ENCODE results near the gene WDR88. TPM values are rescaled to one million over a fixed set of nuclear protein-coding genes. Genes with fewer than 3 reads are reported as not detected.

The WDR88 gene
- not detected for polyA plus RNA-seq (2013, experiment 1 of 2)
- not detected for polyA plus RNA-seq (2013, experiment 2 of 2)

- H3K27ac ChIP-seq (ENCODE audit: low read depth, low read length) = no peak within 1 kb of the TSS
- H3K27me3 ChIP-seq (ENCODE audit: insufficient read depth, low read length, poor library complexity) = no peaks in the 10 kb centered on the region
- no peak within 1 kb of the TSS for H2BK5ac ChIP-seq (ENCODE audit: low read length)
- no peak within 1 kb of the TSS for H3K4me2 ChIP-seq (ENCODE audit: low read length)
- no peak within 1 kb of the TSS for H3K23ac ChIP-seq (ENCODE audit: low read length)
- no peak within 1 kb of the TSS for H2AK5ac ChIP-seq (ENCODE audit: low read length)
- H3K18ac ChIP-seq (ENCODE audit: low read length) = no peak within 1 kb of the TSS
- H3K56ac ChIP-seq (ENCODE audit: low read length) = no peak within 1 kb of the TSS
- H3K4me1 ChIP-seq (ENCODE audit: control insufficient read depth, low read depth, low read length) = no peaks in the 10 kb centered on the region
- H3K4ac ChIP-seq (ENCODE audit: low read depth, low read length) = no peak within 1 kb of the TSS
- H3K79me2 ChIP-seq (ENCODE audit: control insufficient read depth, insufficient read depth, low read length) = no peaks in the 10 kb centered on the region
- DNase-seq = no peak
- H3K36me3 ChIP-seq (ENCODE audit: control insufficient read depth, insufficient read depth, low read length) = no peaks in the 10 kb centered on the region
- H4K5ac ChIP-seq (ENCODE audit: low read length) = no peak within 1 kb of the TSS
- H3K79me1 ChIP-seq (ENCODE audit: low read length) = no peaks in the 10 kb centered on the region
- H3K4me3 ChIP-seq (ENCODE audit: low read length) = no peak within 1 kb of the TSS
- H2BK120ac ChIP-seq (ENCODE audit: low read depth, low read length) = no peak within 1 kb of the TSS
- WGBS (ENCODE audit: extremely low coverage, insufficient coverage, low lambda C conversion rate) = no CpG with 5 or more reads among the region's 43 CpGs
- H4K8ac ChIP-seq (ENCODE audit: low read depth, low read length) = no peak within 1 kb of the TSS
- no peak within 1 kb of the TSS for H2BK15ac ChIP-seq (replicated peaks; ENCODE audit: low read depth)
- H3K9ac ChIP-seq (ENCODE audit: low read length) = no peak within 1 kb of the TSS
Observed at GRCh38 chr19:33132021-33132420, at the start of gene WDR88. WDR88 (plus strand) TSS chr19:33132114; CDS start chr19:33132170, 56 bp downstream.

DNA sequence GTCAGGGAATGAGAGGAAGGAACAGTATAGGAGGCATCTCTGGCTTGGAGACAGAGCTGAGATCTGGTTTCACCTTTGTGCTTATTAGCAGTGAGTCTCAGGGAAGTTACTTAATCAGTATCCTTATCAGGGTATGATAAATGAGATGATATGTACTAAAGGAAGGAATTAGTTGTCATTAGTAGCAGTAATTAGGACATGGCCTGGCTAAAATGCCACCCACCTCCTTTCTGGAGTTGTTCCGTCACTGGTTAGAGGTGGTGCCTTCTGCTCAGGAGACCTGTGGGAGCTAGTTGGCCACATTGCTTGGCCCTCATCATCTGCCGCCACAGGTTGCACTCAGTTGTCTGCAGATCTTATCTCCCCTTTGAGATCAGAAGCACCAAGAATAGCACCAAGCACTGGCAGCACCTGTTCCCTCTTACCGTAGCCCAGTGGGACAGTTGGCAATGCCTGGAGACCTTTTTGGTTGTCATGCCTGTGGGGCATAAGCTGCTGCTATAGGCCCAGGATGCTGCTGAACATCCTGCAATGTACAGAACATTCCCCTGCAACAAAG, 46.3 kb upstream of the WDR88 start:
- peaks cover 2% of the 10 kb centered on the region for H3K36me3 ChIP-seq (ENCODE audit: control insufficient read depth, insufficient read depth, low read length)
- no peaks in the 10 kb centered on the region for H3K4me1 ChIP-seq (ENCODE audit: control insufficient read depth, low read depth, low read length)
- H3K23ac ChIP-seq (ENCODE audit: low read length) = no peak overlapping the region
- H3K9ac ChIP-seq (ENCODE audit: low read length) = no peak overlapping the region
- peaks cover 3% of the 10 kb centered on the region for H3K79me2 ChIP-seq (ENCODE audit: control insufficient read depth, insufficient read depth, low read length)
- no peak overlapping the region for H3K18ac ChIP-seq (ENCODE audit: low read length)
- no peak overlapping the region for H4K8ac ChIP-seq (ENCODE audit: low read depth, low read length)
- no peak overlapping the region for H3K4me3 ChIP-seq (ENCODE audit: low read length)
- H2AK5ac ChIP-seq (ENCODE audit: low read length) = no peak overlapping the region
- H2BK5ac ChIP-seq (ENCODE audit: low read length) = no peak overlapping the region
- DNase-seq = no peak
- H2BK120ac ChIP-seq (ENCODE audit: low read depth, low read length) = no peak overlapping the region
- no peaks in the 10 kb centered on the region for H3K27me3 ChIP-seq (ENCODE audit: insufficient read depth, low read length, poor library complexity)
- WGBS (ENCODE audit: extremely low coverage, insufficient coverage, low lambda C conversion rate) = no CpG with 5 or more reads among the region's 3 CpGs
- H3K79me1 ChIP-seq (ENCODE audit: low read length) = peaks cover 5% of the 10 kb centered on the region
- no peak overlapping the region for H3K4ac ChIP-seq (ENCODE audit: low read depth, low read length)
- no peak overlapping the region for H3K56ac ChIP-seq (ENCODE audit: low read length)
- no peak overlapping the region for H3K27ac ChIP-seq (ENCODE audit: low read depth, low read length)
- H3K4me2 ChIP-seq (ENCODE audit: low read length) = no peak overlapping the region
- no peak overlapping the region for H4K5ac ChIP-seq (ENCODE audit: low read length)
- H2BK15ac ChIP-seq (replicated peaks; ENCODE audit: low read depth) = no peak overlapping the region

DNA sequence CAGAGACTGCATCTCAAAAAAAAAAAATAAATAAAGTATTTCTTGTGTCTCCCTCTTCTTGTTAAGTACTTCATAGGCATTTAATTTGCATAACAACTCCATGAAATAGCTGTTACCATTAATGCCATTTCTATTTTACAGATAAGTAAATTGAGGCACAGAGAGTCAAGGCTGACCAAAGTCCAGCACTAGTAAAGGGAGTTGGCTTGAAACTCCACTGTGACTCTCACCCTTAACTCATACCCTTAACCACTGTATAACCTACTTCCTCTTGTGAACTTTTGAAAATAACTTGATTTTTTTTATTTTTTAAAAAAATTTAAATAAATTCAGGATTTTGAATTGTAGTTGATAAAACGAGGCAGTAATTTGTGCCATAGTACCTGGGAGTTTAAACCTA, 45.0 kb upstream of the WDR88 start:
- Histone ChIP-seq H3K36me3 (ENCODE audit: control insufficient read depth, insufficient read depth, low read length) (peaks cover 3% of the 10 kb centered on the region), H2BK15ac (replicated peaks; ENCODE audit: low read depth) (no peak overlapping the region), H3K4me3 (ENCODE audit: low read length) (no peak overlapping the region), H3K27me3 (ENCODE audit: insufficient read depth, low read length, poor library complexity) (no peaks in the 10 kb centered on the region), H3K23ac (ENCODE audit: low read length) (no peak overlapping the region), H3K4ac (ENCODE audit: low read depth, low read length) (no peak overlapping the region), H4K8ac (ENCODE audit: low read depth, low read length) (no peak overlapping the region), H4K5ac (ENCODE audit: low read length) (no peak overlapping the region), H2BK5ac (ENCODE audit: low read length) (no peak overlapping the region), H3K4me2 (ENCODE audit: low read length) (no peak overlapping the region), H3K27ac (ENCODE audit: low read depth, low read length) (no peak overlapping the region), H3K9ac (ENCODE audit: low read length) (no peak overlapping the region), H2AK5ac (ENCODE audit: low read length) (no peak overlapping the region), H3K56ac (ENCODE audit: low read length) (no peak overlapping the region), H2BK120ac (ENCODE audit: low read depth, low read length) (no peak overlapping the region), H3K79me1 (ENCODE audit: low read length) (peaks cover 3% of the 10 kb centered on the region), H3K79me2 (ENCODE audit: control insufficient read depth, insufficient read depth, low read length) (no peaks in the 10 kb centered on the region), H3K4me1 (ENCODE audit: control insufficient read depth, low read depth, low read length) (no peaks in the 10 kb centered on the region), H3K18ac (ENCODE audit: low read length) (no peak overlapping the region)
- WGBS (ENCODE audit: extremely low coverage, insufficient coverage, low lambda C conversion rate) = 100% methylated on average over 1 of the region's 1 CpG
- no peak for DNase-seq

- WGBS (ENCODE audit: extremely low coverage, insufficient coverage, low lambda C conversion rate) = no CpG with 5 or more reads among the region's 3 CpGs
Observed at GRCh38 chr19:33089010-33089409, 42.9 kb upstream of the WDR88 start.

GRCh38 chr19:33090179-33090578, 41.7 kb upstream of the WDR88 start:
- no peaks in the 10 kb centered on the region for H3K27me3 ChIP-seq (ENCODE audit: insufficient read depth, low read length, poor library complexity)
- peak; percentile 58 for DNase-seq
- no peak overlapping the region for H3K4ac ChIP-seq (ENCODE audit: low read depth, low read length)
- WGBS (ENCODE audit: extremely low coverage, insufficient coverage, low lambda C conversion rate) = no CpG with 5 or more reads among the region's 3 CpGs
- H2BK120ac ChIP-seq (ENCODE audit: low read depth, low read length) = no peak overlapping the region
- H3K23ac ChIP-seq (ENCODE audit: low read length) = no peak overlapping the region
- H3K27ac ChIP-seq (ENCODE audit: low read depth, low read length) = no peak overlapping the region
- no peak overlapping the region for H3K9ac ChIP-seq (ENCODE audit: low read length)
- H3K36me3 ChIP-seq (ENCODE audit: control insufficient read depth, insufficient read depth, low read length) = peaks cover 9% of the 10 kb centered on the region
- H3K18ac ChIP-seq (ENCODE audit: low read length) = no peak overlapping the region
- no peak overlapping the region for H2BK5ac ChIP-seq (ENCODE audit: low read length)
- no peaks in the 10 kb centered on the region for H3K4me1 ChIP-seq (ENCODE audit: control insufficient read depth, low read depth, low read length)
- H4K8ac ChIP-seq (ENCODE audit: low read depth, low read length) = no peak overlapping the region
- H4K5ac ChIP-seq (ENCODE audit: low read length) = no peak overlapping the region
- no peaks in the 10 kb centered on the region for H3K79me2 ChIP-seq (ENCODE audit: control insufficient read depth, insufficient read depth, low read length)
- H3K79me1 ChIP-seq (ENCODE audit: low read length) = no peaks in the 10 kb centered on the region
- H3K56ac ChIP-seq (ENCODE audit: low read length) = no peak overlapping the region
- no peak overlapping the region for H3K4me2 ChIP-seq (ENCODE audit: low read length)
- H2AK5ac ChIP-seq (ENCODE audit: low read length) = no peak overlapping the region
- no peak overlapping the region for H3K4me3 ChIP-seq (ENCODE audit: low read length)
- no peak overlapping the region for H2BK15ac ChIP-seq (replicated peaks; ENCODE audit: low read depth)

More at GRCh38 chr19:33089010-33089409, 42.9 kb upstream of the WDR88 start:
- no peaks in the 10 kb centered on the region for H3K4me1 ChIP-seq (ENCODE audit: control insufficient read depth, low read depth, low read length)
- H3K27me3 ChIP-seq (ENCODE audit: insufficient read depth, low read length, poor library complexity) = no peaks in the 10 kb centered on the region
- no peak for DNase-seq
- no peak overlapping the region for H3K27ac ChIP-seq (ENCODE audit: low read depth, low read length)
- no peak overlapping the region for H3K4ac ChIP-seq (ENCODE audit: low read depth, low read length)
- H3K23ac ChIP-seq (ENCODE audit: low read length) = no peak overlapping the region
- H3K79me2 ChIP-seq (ENCODE audit: control insufficient read depth, insufficient read depth, low read length) = no peaks in the 10 kb centered on the region
- H2BK15ac ChIP-seq (replicated peaks; ENCODE audit: low read depth) = no peak overlapping the region
- no peak overlapping the region for H2BK120ac ChIP-seq (ENCODE audit: low read depth, low read length)
- no peaks in the 10 kb centered on the region for H3K79me1 ChIP-seq (ENCODE audit: low read length)
- H2BK5ac ChIP-seq (ENCODE audit: low read length) = no peak overlapping the region
- no peak overlapping the region for H3K18ac ChIP-seq (ENCODE audit: low read length)
- no peak overlapping the region for H3K4me3 ChIP-seq (ENCODE audit: low read length)
- H4K8ac ChIP-seq (ENCODE audit: low read depth, low read length) = no peak overlapping the region
- H3K4me2 ChIP-seq (ENCODE audit: low read length) = no peak overlapping the region
- H3K36me3 ChIP-seq (ENCODE audit: control insufficient read depth, insufficient read depth, low read length) = peaks cover 5% of the 10 kb centered on the region
- H3K9ac ChIP-seq (ENCODE audit: low read length) = no peak overlapping the region
- H2AK5ac ChIP-seq (ENCODE audit: low read length) = no peak overlapping the region
- H3K56ac ChIP-seq (ENCODE audit: low read length) = no peak overlapping the region
- H4K5ac ChIP-seq (ENCODE audit: low read length) = no peak overlapping the region

Measured in mesendoderm (in vitro differentiated cells).